ENCODE results near the gene PGM5.
A peak's percentile ranks its signal among the peaks of the same experiment; 100 is the strongest.

PGM5 gene

GRCh38 chr9:68538200-68538599, 181.8 kb downstream of the PGM5 start:
- DNase-seq (ENCODE audit: low spot score), result no peak

- no peak for DNase-seq (ENCODE audit: low spot score)
Measured at GRCh38 chr9:68540712-68541535, 184.5 kb downstream of the PGM5 start, which contains the start of gene TMEM252. TMEM252 (minus strand) TSS chr9:68540883; CDS start chr9:68540814, 69 bp downstream.

- DNase-seq (ENCODE audit: low spot score), result no peak
Measured at GRCh38 chr9:68541568-68541967, 185.2 kb downstream of the PGM5 start.

GRCh38 chr9:68545033-68545705, 188.8 kb downstream of the PGM5 start:
- DNase-seq (ENCODE audit: low spot score), result no peak

- peak; percentile 24 for DNase-seq (ENCODE audit: low spot score)
Measured at GRCh38 chr9:68546596-68547390, 190.4 kb downstream of the PGM5 start.

- no peak for DNase-seq (ENCODE audit: low spot score)
Measured at GRCh38 chr9:68547417-68547816, 191.0 kb downstream of the PGM5 start.

GRCh38 chr9:68548241-68548640, 191.8 kb downstream of the PGM5 start:
- DNase-seq (ENCODE audit: low spot score), result no peak

- DNase-seq (ENCODE audit: low spot score), result no peak
Measured at GRCh38 chr9:68551191-68551590, 194.8 kb downstream of the PGM5 start.

GRCh38 chr9:68552700-68553476, 196.5 kb downstream of the PGM5 start:
- DNase-seq (ENCODE audit: low spot score), result no peak

- no peak for DNase-seq (ENCODE audit: low spot score)
Measured at GRCh38 chr9:68555437-68556150, 199.2 kb downstream of the PGM5 start.

- no peak for DNase-seq (ENCODE audit: low spot score)
Measured at GRCh38 chr9:68558545-68558944, 202.1 kb downstream of the PGM5 start.

- no peak for DNase-seq (ENCODE audit: low spot score)
Measured at GRCh38 chr9:68560071-68560844, 203.8 kb downstream of the PGM5 start.

GRCh38 chr9:68562461-68562860, 206.1 kb downstream of the PGM5 start:
- DNase-seq (ENCODE audit: low spot score), result no peak

GRCh38 chr9:68567565-68567964, 211.2 kb downstream of the PGM5 start:
- no peak for DNase-seq (ENCODE audit: low spot score)

- no peak for DNase-seq (ENCODE audit: low spot score)
Measured at GRCh38 chr9:68574150-68574549, 217.7 kb downstream of the PGM5 start.

- no peak for DNase-seq (ENCODE audit: low spot score)
Measured at GRCh38 chr9:68575817-68576216, 219.4 kb downstream of the PGM5 start.

GRCh38 chr9:68577774-68578591, 221.6 kb downstream of the PGM5 start:
- DNase-seq (ENCODE audit: low spot score), result no peak

All from putamen (tissue), 1 donor.